Activated T-cell treated with anti-CD3 and anti-CD28 coated beads, Interleukin-2, amount 50 U/mL, for 4 hours (primary cell): ENCODE results near the gene INHBB. TPM values are rescaled to one million over a fixed set of nuclear protein-coding genes. Genes with fewer than 3 reads are reported as not detected.

ENCODE experiments used
- ATAC-seq, 2 donors: fragments of 200-7000 bp; cut with Tn5 transposase; one replicate each; pipeline ENCODE4 v1.10.0; 2021
- DNase-seq: peaks from one replicate; pipeline ENCODE4 v3.0.0-alpha.2; 2020
- H3K27me3 Mint-ChIP-seq: one replicate; pipeline ENCODE4 v1.8.0; 2021; ENCODE audit warnings: low read depth, mixed read lengths
- H3K36me3 Mint-ChIP-seq: one replicate; pipeline ENCODE4 v1.8.0; 2022; ENCODE audit warnings: mixed read lengths; ENCODE audit not compliant: insufficient read depth
- H3K4me1 Mint-ChIP-seq: one replicate; pipeline ENCODE4 v1.8.0; 2021; ENCODE audit warnings: low read depth, mixed read lengths
- H3K4me3 Mint-ChIP-seq: one replicate; pipeline ENCODE4 v1.8.0; 2021; ENCODE audit warnings: mild to moderate bottlenecking, moderate library complexity, mixed read lengths
- H3K9me3 Mint-ChIP-seq: one replicate; pipeline ENCODE4 v1.8.0; 2021; ENCODE audit warnings: mixed read lengths
- total RNA-seq, 3 donors: library from RNA; stranded (reverse); gene quantifications; one replicate each; pipeline ENCODE4 v1.2.1, GENCODE V29; 2021

The INHBB gene
- total RNA-seq, 3 donors from 2014 or later = 0.11 to 0.16 TPM; not detected in 1

GRCh38 chr2:120312076-120312475 lies 33.9 kb upstream of the INHBB start:
- H3K27me3 Mint-ChIP-seq = no peaks in the 10 kb centered on the region
- H3K4me1 Mint-ChIP-seq = peaks cover 26% of the 10 kb centered on the region
- H3K36me3 Mint-ChIP-seq = no peaks in the 10 kb centered on the region
- H3K4me3 Mint-ChIP-seq = no peak overlapping the region
- ATAC-seq (no peak), DNase-seq (no peak)
- H3K9me3 Mint-ChIP-seq = no peaks in the 10 kb centered on the region

GRCh38 chr2:120312860-120313694 lies 32.9 kb upstream of the INHBB start:
- ATAC-seq = peak; percentile 79 to 80
- no peaks in the 10 kb centered on the region for H3K27me3 Mint-ChIP-seq
- peak overlapping the region; percentile 64 for H3K4me3 Mint-ChIP-seq
- H3K36me3 Mint-ChIP-seq = no peaks in the 10 kb centered on the region
- H3K4me1 Mint-ChIP-seq = peaks cover 26% of the 10 kb centered on the region
- no peaks in the 10 kb centered on the region for H3K9me3 Mint-ChIP-seq
- peak; percentile 75 for DNase-seq

GRCh38 chr2:120313695-120314615 lies 32.0 kb upstream of the INHBB start:
- Mint-ChIP-seq H3K9me3 (no peaks in the 10 kb centered on the region), H3K4me3 (no peak overlapping the region)

GRCh38 chr2:120314690-120315366 lies 31.1 kb upstream of the INHBB start:
- Mint-ChIP-seq H3K36me3 (no peaks in the 10 kb centered on the region), H3K4me1 (peaks cover 26% of the 10 kb centered on the region)

More at GRCh38 chr2:120313695-120314615, 32.0 kb upstream of the INHBB start:
- Mint-ChIP-seq H3K4me1 (peaks cover 26% of the 10 kb centered on the region), H3K27me3 (no peaks in the 10 kb centered on the region), H3K36me3 (no peaks in the 10 kb centered on the region)
- ATAC-seq = no peak
- no peak for DNase-seq

GRCh38 chr2:120315367-120316033 lies 30.4 kb upstream of the INHBB start:
- Mint-ChIP-seq H3K4me3 (no peak overlapping the region), H3K4me1 (peaks cover 26% of the 10 kb centered on the region), H3K9me3 (no peaks in the 10 kb centered on the region), H3K36me3 (no peaks in the 10 kb centered on the region), H3K27me3 (no peaks in the 10 kb centered on the region)
- no peak for ATAC-seq
- no peak for DNase-seq

More at GRCh38 chr2:120314690-120315366, 31.1 kb upstream of the INHBB start:
- DNase-seq (no peak), ATAC-seq (peak in 1 of 2 donors; percentile 47)
- Mint-ChIP-seq H3K4me3 (peak overlapping the region; percentile 22), H3K9me3 (no peaks in the 10 kb centered on the region), H3K27me3 (no peaks in the 10 kb centered on the region)

GRCh38 chr2:120316071-120316470 lies 29.9 kb upstream of the INHBB start:
- H3K4me3 Mint-ChIP-seq = no peak overlapping the region
- ATAC-seq (no peak), DNase-seq (no peak)
- H3K4me1 Mint-ChIP-seq = peaks cover 26% of the 10 kb centered on the region
- H3K27me3 Mint-ChIP-seq = no peaks in the 10 kb centered on the region
- no peaks in the 10 kb centered on the region for H3K9me3 Mint-ChIP-seq
- no peaks in the 10 kb centered on the region for H3K36me3 Mint-ChIP-seq

- no peaks in the 10 kb centered on the region for H3K36me3 Mint-ChIP-seq
- no peak for ATAC-seq
- no peak overlapping the region for H3K4me3 Mint-ChIP-seq
- peaks cover 28% of the 10 kb centered on the region for H3K4me1 Mint-ChIP-seq
- DNase-seq = no peak
- H3K27me3 Mint-ChIP-seq = no peaks in the 10 kb centered on the region
- H3K9me3 Mint-ChIP-seq = no peaks in the 10 kb centered on the region
Observed at GRCh38 chr2:120316528-120317179, 29.3 kb upstream of the INHBB start.

- DNase-seq (no peak), ATAC-seq (no peak)
- Mint-ChIP-seq H3K9me3 (no peaks in the 10 kb centered on the region), H3K27me3 (no peaks in the 10 kb centered on the region), H3K4me1 (peaks cover 28% of the 10 kb centered on the region), H3K36me3 (no peaks in the 10 kb centered on the region), H3K4me3 (no peak overlapping the region)
Observed at GRCh38 chr2:120317180-120317533, 28.8 kb upstream of the INHBB start.

- H3K4me1 Mint-ChIP-seq = peaks cover 23% of the 10 kb centered on the region
- H3K36me3 Mint-ChIP-seq = no peaks in the 10 kb centered on the region
- DNase-seq = no peak
- no peaks in the 10 kb centered on the region for H3K27me3 Mint-ChIP-seq
- ATAC-seq = no peak
- H3K4me3 Mint-ChIP-seq = no peak overlapping the region
- H3K9me3 Mint-ChIP-seq = no peaks in the 10 kb centered on the region
Observed at GRCh38 chr2:120317916-120318315, 28.0 kb upstream of the INHBB start.

- ATAC-seq (no peak), DNase-seq (no peak)
- H3K36me3 Mint-ChIP-seq = no peaks in the 10 kb centered on the region
- H3K4me3 Mint-ChIP-seq = no peak overlapping the region
- no peaks in the 10 kb centered on the region for H3K9me3 Mint-ChIP-seq
- peaks cover 17% of the 10 kb centered on the region for H3K4me1 Mint-ChIP-seq
- H3K27me3 Mint-ChIP-seq = peaks cover 3% of the 10 kb centered on the region
Observed at GRCh38 chr2:120318626-120319025, 27.3 kb upstream of the INHBB start.

GRCh38 chr2:120319123-120319522 lies 26.8 kb upstream of the INHBB start:
- DNase-seq = no peak
- H3K36me3 Mint-ChIP-seq = no peaks in the 10 kb centered on the region
- no peak for ATAC-seq
- peaks cover 3% of the 10 kb centered on the region for H3K27me3 Mint-ChIP-seq
- H3K4me1 Mint-ChIP-seq = peaks cover 13% of the 10 kb centered on the region
- no peak overlapping the region for H3K4me3 Mint-ChIP-seq
- H3K9me3 Mint-ChIP-seq = no peaks in the 10 kb centered on the region

- Mint-ChIP-seq H3K9me3 (no peaks in the 10 kb centered on the region), H3K4me3 (no peak overlapping the region), H3K27me3 (peaks cover 3% of the 10 kb centered on the region), H3K36me3 (no peaks in the 10 kb centered on the region), H3K4me1 (peaks cover 6% of the 10 kb centered on the region)
- ATAC-seq = no peak
- DNase-seq = no peak
Observed at GRCh38 chr2:120319686-120320317, 26.1 kb upstream of the INHBB start.

- Mint-ChIP-seq H3K4me1 (peaks cover 2% of the 10 kb centered on the region), H3K27me3 (peaks cover 3% of the 10 kb centered on the region), H3K36me3 (no peaks in the 10 kb centered on the region), H3K9me3 (no peaks in the 10 kb centered on the region), H3K4me3 (no peak overlapping the region)
- DNase-seq (no peak), ATAC-seq (no peak)
Observed at GRCh38 chr2:120320318-120320851, 25.6 kb upstream of the INHBB start.
